Kidney (tissue), 14 donors: ENCODE data around the gene GPX4. TPM values are rescaled to one million over a fixed set of nuclear protein-coding genes. Genes with fewer than 3 reads are reported as not detected.

ENCODE experiments used
- DNase-seq, 5 donors: peaks; one replicate each; pipeline ENCODE4 v3.0.0-alpha.2; 2013 to 2020
- FAIRE-seq: peaks from 2 replicates; lab custom pipeline; 2012; peaks lifted over from hg19 to GRCh38; lab: Jason Lieb, UNC
- H3K27ac ChIP-seq, 2 donors: one replicate each; pipeline ENCODE4 v1.7.0; 2013; ENCODE audit warnings: low read depth in 2 of 2, low read length in 2 of 2, inconsistent platforms in 1 of 2
- H3K27me3 ChIP-seq: one replicate; pipeline ENCODE4 v1.7.1; 2013; ENCODE audit warnings: low read length, inconsistent platforms; ENCODE audit not compliant: control insufficient read depth, insufficient read depth
- H3K36me3 ChIP-seq, 3 donors: one replicate each; pipeline versions ENCODE4 v1.7.0 to v1.7.1; 2013; ENCODE audit warnings: low read length in 3 of 3, control low read depth in 1 of 3, inconsistent platforms in 1 of 3; ENCODE audit not compliant: insufficient read depth in 3 of 3, control insufficient read depth in 2 of 3
- H3K4me1 ChIP-seq, 3 donors: one replicate each; pipeline versions ENCODE4 v1.7.0 to v1.7.1; 2013; ENCODE audit warnings: low read length in 3 of 3, inconsistent platforms in 1 of 3, low read depth in 1 of 3; ENCODE audit not compliant: control insufficient read depth in 2 of 3, insufficient read depth in 2 of 3
- H3K4me3 ChIP-seq, 3 donors: one replicate each; pipeline versions ENCODE4 v1.7.0 to v1.8.1; 2013; ENCODE audit warnings: low read length in 3 of 3, control low read depth in 1 of 3, inconsistent platforms in 1 of 3
- H3K9ac ChIP-seq, 3 donors: one replicate each; pipeline versions ENCODE4 v1.7.0 to v1.7.1; 2013; ENCODE audit warnings: low read length in 3 of 3, control low read depth in 1 of 3, inconsistent platforms in 1 of 3
- H3K9me3 ChIP-seq, 3 donors: one replicate each; pipeline versions ENCODE4 v1.7.0 to v1.7.1; 2013; ENCODE audit warnings: low read length in 3 of 3, control low read depth in 1 of 3, inconsistent platforms in 1 of 3; ENCODE audit not compliant: control insufficient read depth in 2 of 3, insufficient read depth in 1 of 3
- CTCF ChIP-seq: IDR thresholded peaks from 3 replicates; pipeline ENCODE4 v1.5.1; 2012; ENCODE audit warnings: mild to moderate bottlenecking, moderate library complexity, borderline replicate concordance; ENCODE audit not compliant: insufficient read depth; ENCODE audit errors: extremely low read depth
- intact Hi-C: fragments of 100-400 bp; cut with DNase I; formaldehyde crosslinking; loops from one replicate; pipeline ENCODE4 v1.11.1; 2022
- polyA plus RNA-seq: library from polyadenylated mRNA; stranded (reverse); fragments of 350-450 nt; fragmentation: Illumina TruSeq; extraction: RNeasy Lipid Tissue Mini Kit (QIAGEN cat#74804); gene quantifications from one replicate; pipeline ENCODE4 v1.2.3, GENCODE V29; 2014; ENCODE audit warnings: low read depth, low replicate concordance; ENCODE audit not compliant: insufficient read depth
- total RNA-seq: library from RNA; stranded (reverse); fragmentation: NEBNext Ultra II Directional; extraction: Animal tissue kit (Norgen Biotek cat#: 25700); gene quantifications from one replicate; pipeline ENCODE4 v1.2.1, GENCODE V29; 2021
- donor health status: control.
- donor health status: control.
- donor health status: control.
- donor health status: control.
- donor health status: control.
- donor health status: DM: yes; HTN: yes; CAD: no.
- donor health status: Normal renal cell carcinoma (clear cell type).

GPX4 gene
- total and polyA plus RNA-seq, 2 donors from 2014 or later, result 268 to 966 TPM

- Histone ChIP-seq H3K4me1 (peaks cover 0 to 1% (median 0%) of the 10 kb centered on the region in 3 donors), H3K4me3 (no peak overlapping the region), H3K27me3 (no peaks in the 10 kb centered on the region), H3K36me3 (peaks cover 0 to 6% (median 4%) of the 10 kb centered on the region in 3 donors), H3K27ac (peak overlapping the region in 1 of 2 donors; percentile 47), H3K9me3 (no peaks in the 10 kb centered on the region), H3K9ac (no peak overlapping the region)
- no peak for DNase-seq
- intact Hi-C loops, result no loop called here
- no peak for FAIRE-seq
- no peak for TF ChIP-seq CTCF
These were observed 15.9 kb upstream of the GPX4 start for GRCh38 chr19:1087813-1088415.

- no peak overlapping the region for H3K4me3 ChIP-seq
- H3K27ac ChIP-seq, result no peak overlapping the region
- no peak overlapping the region for H3K9ac ChIP-seq
- intact Hi-C loops, result no loop called here
- TF ChIP-seq CTCF, result no peak
- no peaks in the 10 kb centered on the region for H3K4me1 ChIP-seq
- DNase-seq (no peak), FAIRE-seq (no peak)
- H3K9me3 ChIP-seq, result no peaks in the 10 kb centered on the region
- peaks cover 0 to 6% (median 4%) of the 10 kb centered on the region in 3 donors for H3K36me3 ChIP-seq
- H3K27me3 ChIP-seq, result no peaks in the 10 kb centered on the region
These were observed 15.3 kb upstream of the GPX4 start for GRCh38 chr19:1088416-1089010.

GRCh38 chr19:1089126-1089771 lies 14.5 kb upstream of the GPX4 start:
- Histone ChIP-seq H3K9ac (no peak overlapping the region), H3K27ac (no peak overlapping the region), H3K27me3 (no peaks in the 10 kb centered on the region), H3K9me3 (no peaks in the 10 kb centered on the region), H3K4me3 (no peak overlapping the region), H3K4me1 (peaks cover 0 to 6% (median 0%) of the 10 kb centered on the region in 3 donors), H3K36me3 (peaks cover 0 to 6% (median 4%) of the 10 kb centered on the region in 3 donors)
- FAIRE-seq, result no peak
- DNase-seq, result no peak
- intact Hi-C loops, result no loop called here
- TF ChIP-seq CTCF, result no peak
